DMS 273 (cell line): ENCODE results near the gene LRRC8C.
A peak's percentile ranks its signal among the peaks of the same experiment; 100 is the strongest.

Experiments used
- DNase-seq: peaks from one replicate; lab custom pipeline; 2025; ENCODE audit not compliant: unreplicated experiment; lab: John Stamatoyannopoulos, UW

LRRC8C gene

GRCh38 chr1:89761338-89761737, 128.4 kb downstream of the LRRC8C start:
- no peak for DNase-seq

- DNase-seq = no peak
Measured at GRCh38 chr1:89761901-89762300, 129.0 kb downstream of the LRRC8C start.

- DNase-seq = peak; percentile 70
Measured at GRCh38 chr1:89762386-89762778, 129.5 kb downstream of the LRRC8C start.

DNA sequence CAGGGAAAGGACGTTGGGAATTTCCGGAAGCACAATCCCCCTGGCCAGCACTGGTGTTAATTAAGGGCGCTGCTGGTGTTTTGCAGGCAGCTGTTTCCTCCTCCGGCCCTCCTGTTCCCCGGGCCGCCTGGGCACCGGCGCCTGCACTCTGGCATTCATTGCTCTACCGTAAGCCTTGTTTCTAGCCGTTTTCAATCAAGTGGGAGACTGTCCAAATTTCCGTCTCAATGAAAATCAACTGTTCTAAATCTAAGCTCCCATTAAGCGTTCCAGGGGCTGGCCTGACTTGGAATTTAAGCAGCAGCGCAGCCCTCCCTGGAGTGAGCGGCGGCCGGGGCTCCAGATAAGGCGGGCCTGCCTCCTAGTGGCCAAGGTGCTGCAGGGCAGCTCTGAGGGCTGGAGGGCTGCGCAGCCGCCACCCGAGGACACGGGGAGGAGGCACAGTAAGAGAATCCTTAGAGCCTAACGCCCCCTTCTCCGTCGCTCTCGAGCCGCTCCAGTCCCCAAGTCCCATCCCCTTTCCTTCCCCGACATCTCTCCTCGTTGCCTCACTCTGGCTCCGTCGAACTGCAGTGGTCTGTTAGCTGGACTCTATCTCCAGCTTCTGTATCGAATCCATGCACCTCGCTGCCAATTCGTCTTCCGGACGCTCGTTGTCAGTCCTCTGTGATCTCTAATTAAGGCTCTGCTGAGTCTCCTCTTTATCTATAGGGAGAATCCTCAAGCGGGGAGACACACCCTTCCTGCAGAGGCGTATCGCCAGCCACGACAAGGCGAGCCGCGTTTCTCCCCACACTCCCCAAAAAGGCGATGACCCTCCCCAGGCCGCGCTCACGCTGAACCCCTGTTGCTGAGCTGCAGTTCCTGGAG, 130.1 kb downstream of the LRRC8C start:
- DNase-seq = peak; percentile 93

DNA sequence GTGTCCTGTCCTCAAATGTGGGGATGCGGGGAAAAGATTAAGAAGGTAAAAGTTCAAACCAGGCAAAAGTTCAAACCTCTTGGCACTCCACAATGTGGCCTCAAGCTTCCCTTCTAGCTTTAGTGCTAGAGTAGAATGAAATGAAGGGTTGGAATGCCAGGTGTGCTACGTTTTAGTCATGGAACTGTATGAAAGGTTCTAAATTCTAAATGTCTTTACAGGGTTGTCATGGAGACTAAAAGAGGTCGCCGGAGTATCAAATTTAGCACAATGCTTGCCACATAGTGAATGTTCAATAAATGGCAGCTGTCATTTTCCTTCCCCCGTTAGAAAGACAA, 130.7 kb downstream of the LRRC8C start:
- DNase-seq = peak; percentile 43

DNA sequence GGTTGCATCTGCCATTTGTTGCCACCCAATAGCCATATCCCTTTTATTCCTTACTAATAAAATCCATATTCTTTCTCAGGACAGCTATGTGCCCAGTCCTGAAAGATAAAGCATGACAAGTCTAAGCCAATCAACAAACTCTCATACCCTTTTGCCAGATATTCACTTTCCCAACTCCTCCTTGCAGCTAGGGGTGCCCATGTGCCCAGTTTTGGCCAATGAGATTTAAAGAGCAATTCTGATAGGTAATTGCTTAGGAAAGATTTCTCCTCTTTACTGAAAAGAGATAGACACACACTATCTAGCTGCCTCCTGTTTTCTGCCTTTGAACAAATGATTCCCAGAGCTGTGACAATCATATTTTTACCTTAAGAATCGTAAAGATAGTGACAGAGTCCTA, 132.9 kb downstream of the LRRC8C start:
- DNase-seq = no peak

DNA sequence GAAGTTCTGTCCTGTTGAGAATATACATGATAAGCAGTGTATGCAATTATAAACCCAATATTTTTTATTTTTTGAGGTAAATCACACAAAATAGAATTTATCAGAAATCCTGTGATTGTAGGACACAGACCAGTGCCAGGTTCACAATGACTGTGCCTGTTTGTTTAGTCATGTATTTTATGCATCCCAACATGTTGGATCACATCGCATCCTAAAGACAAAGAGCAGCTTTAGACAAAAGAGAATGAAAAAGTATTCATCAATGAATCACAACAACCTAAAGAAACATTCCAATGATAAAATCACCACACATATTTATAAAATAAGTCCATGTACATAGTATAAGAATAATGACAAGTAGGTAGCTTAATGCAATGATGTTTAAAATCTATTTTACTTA, 134.7 kb downstream of the LRRC8C start:
- DNase-seq = no peak
